HG02588 (cell line): ENCODE data around the gene LMO1.

Source experiments
- ATAC-seq: cut with Tn5 transposase; IDR thresholded peaks from one replicate; pipeline ENCODE4 v1.9.1; 2021; ENCODE audit warnings: mild to moderate bottlenecking, moderate library complexity; ENCODE audit not compliant: unreplicated experiment

LMO1 gene

DNA sequence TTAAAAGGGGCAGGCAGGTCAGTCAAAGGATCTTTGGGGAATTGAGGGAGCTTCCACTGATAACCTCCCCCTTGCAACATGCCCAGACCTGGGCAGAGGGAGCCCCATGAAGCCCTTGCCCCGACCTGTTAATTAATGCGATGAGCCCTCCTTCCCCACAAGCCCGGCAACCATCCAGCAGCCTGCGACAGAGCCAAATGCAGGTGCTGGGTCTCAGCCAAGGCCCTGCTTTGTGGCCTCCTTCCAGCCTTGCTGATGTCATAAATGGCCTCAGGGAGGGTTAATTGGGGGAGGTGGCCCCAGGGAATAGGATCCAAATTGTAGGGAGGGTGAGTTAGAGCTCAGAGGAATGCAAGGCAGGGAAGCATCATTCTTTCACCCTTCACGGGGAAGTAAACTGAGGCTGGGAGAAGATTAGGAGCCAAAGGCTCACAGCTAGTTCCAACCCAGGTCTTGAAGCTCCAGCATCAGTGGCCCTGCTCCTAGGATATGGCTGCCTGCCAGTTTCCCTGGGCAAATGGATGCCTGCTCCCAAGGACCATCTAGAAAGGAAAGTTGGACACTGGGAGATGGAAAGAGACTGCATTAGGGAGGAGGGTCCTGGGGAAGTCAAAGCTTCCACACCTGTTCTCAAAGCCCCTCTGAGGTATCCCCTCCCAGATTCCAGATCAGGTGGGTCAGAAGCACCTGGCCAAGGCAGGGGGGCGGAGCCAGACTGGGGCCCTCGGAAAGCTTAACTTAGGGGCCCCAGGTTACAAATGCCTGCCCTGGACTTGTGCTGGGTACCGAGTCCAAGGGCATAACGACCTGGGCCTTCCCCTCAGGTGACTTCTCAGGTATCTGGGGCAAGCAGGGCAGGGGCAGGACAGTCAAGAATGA, 34.1 kb downstream of the LMO1 start:
- ATAC-seq, result no peak

DNA sequence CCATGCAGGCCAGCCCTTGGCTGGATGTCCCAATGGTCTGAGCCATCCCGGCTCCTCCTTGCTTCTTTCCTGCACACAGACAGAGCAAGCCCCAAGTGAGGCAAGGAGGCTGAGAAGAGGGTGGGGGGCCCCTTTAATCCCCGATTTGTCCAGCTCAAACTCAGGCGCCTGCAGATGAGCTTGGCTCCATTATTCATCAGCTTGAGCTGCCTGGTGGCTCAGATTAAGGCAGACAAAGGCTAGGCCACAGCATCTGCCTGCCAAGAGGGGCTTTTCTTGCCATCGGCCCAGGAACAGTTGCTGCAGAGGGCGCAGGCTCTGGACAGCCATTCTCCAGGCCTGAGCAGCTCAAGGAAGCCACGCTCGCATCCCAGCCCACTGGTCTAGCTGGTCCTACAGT, 35.4 kb downstream of the LMO1 start:
- no peak for ATAC-seq

DNA sequence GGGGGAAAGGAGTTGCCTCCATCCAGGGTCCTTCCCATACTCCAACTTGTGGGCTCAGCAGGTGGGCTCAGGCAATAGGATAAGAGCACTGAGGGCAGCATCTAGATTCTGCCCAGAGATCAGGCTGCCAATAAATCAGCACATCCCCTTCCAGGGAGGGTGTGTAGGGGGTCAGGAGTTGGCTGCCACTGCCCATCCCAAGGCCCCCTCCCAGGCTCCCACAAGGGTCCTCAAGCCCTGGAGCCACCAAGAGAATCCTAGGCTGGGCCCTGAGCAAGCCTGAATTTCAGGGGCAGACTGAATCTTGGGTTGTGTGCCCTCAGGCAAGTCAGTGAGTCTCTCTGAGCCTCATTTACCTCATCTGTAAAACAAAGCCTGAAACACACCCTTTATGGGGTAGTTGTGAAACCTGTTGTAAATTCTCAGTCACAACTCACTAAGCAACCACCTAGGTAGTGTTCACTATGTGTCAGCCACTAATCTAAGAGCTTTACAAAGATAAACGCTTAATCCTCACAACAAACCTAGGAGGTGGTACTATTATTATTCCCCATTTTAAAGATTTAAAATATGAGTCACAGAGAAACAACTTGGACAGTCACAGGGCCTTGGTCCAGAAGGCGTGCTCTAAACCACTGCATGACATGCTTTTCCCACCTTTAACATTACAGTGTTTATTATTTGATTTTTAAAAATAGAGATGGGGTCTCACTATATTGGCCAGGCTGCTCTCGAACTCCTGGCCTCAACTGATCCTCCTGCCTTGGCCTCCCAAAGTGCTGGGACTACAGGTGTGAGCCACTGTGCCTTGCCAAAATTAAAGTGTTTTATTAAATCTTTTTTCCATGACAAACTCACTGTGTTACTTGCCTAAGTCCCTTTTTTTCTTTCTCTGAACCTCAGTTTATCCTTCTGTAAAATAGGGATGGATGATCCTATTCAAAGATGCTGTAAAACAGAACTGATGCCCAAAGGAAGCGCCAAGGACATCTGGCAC, 36.2 kb downstream of the LMO1 start:
- no peak for ATAC-seq

DNA sequence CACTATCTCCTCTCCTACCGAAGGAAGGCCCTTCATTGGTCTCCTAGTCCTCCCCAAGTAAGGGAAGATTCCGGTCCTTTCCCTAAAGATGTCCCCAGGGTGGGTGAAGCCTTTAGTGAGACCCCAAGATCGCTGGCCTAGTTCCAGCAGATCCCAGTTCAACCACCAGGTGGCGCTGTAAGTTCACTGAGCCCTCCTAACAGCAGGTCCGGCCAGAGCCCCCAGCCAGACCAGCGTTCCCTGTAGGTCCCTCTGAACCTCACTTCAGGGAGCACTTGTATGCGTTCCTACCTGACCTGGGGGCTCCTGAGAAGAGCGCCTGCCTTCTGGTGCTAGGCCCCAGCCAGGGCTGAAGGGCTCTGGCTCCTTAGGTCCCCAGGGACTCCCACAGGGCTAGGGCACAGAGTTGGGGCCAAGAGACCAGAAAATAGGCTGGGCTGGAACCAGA, 38.1 kb downstream of the LMO1 start:
- ATAC-seq, result peak; percentile 68

DNA sequence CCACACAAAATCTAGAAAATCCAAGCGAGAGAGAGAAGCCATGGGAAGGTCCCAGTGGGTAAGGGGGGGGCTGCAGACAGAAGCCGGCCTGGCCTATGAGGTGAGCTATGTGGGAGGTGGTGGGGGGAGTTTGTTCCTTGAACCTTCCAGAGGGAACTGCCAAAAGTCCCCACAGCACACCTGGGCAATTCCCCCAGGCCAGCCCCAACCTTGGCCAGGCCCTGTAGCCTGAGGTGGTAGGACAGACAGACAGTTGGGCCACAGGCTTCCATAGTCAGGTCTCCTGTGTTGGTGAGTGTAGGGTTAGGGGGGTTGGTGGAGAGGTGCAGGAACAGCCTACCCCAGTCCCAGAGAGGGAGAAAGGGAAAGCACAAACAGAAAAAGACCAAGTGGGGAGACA, 39.0 kb downstream of the LMO1 start:
- ATAC-seq, result no peak

DNA sequence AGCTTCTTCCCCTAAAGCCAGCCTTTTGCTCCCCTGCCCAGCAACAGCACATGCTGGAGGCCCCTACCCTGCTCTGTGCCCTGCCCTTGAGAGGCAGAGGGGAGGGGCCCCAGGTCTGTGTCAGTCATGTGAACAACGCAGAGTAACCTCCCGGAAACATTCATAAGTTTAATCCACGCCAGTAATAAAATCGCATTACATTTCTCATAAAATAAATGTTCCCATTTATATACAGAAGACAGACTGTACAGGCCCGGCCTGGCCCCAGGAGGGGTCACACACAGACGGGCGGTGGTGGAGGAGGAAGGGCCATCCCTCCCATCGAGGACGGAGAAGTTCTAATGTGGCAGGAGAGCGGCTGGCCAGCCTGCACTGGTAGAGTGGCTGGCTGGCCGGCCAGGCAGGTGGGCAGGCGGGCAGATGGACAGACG, 39.5 kb downstream of the LMO1 start:
- ATAC-seq, result no peak

DNA sequence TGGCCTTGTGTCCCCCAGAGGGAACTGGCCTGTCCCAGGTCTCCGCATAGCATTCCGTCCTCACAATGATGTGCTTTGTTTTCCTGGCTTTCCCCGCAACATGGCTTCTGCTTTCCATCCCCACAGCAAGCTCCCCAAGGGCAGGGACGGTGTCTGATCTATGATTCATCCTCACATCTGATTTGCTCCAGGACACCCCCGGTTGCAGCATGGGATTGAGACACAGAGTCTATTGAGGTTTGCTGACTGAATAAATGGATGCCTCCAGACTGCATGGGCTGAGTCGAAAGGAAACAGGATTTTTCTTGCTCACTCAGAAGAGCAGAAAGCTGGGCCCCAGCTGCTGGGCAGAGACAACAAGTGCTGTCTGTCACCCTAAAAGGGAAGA, 40.2 kb downstream of the LMO1 start:
- ATAC-seq, result no peak

DNA sequence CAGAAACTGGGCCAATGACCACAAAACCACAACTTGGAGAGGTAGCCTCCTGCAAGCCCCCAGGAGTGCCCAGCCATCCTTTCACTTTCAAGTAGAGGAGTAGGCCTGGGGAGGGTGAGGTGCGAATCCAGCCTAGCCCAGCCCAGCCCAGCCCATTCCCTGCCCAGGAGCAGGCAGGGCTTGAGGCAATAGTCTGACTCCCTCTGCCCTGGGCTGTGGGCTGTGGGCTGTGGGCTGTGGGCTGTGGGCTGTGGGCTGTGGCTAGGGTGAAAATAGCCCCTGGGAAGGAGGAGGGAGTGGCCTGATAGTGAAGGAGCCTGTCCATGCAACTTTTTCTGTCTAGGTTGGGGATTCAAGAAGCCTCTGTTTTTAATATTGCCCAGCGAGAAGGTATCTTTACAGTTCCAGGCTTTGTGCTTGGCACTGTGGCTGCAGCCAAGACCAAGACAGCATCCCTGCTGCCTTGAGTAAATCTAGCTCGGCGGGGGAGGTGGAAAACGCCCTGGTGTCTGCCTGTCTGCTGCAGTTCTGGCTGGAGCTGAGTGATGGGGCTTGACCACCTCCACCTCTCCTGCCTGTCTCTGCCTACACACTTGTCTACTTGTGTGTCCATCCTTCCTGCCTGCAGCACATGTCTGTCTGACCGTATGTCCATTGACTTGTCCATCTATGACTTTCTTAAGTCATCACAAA, 40.7 kb downstream of the LMO1 start:
- no peak for ATAC-seq

DNA sequence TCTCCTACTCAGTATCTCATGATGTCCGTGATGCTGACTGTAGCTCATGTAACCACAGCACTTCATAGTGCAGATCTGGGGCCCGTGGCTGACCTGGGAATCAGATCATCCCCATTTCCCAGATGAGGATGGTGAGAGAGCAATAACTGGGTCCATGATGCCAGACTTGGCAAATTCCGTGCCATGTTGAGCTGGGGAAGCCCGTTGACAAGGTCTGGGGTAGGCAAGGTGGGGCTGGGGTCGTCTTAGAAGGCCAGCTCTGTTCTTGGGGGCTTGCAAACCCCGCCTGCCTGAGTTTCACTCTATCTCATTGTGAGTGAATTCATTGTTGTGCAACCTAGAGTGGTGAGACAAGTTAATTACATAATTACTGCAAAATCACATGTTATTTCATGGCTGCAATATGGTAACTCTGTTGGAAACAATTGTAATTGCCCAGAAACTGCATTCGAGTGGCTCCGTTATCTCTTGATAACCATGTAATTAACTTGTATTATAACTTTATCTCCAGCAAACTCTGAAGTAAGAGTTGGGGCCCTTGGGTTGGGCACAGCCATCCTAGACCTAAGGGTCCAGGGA, 41.7 kb downstream of the LMO1 start:
- ATAC-seq, result no peak

DNA sequence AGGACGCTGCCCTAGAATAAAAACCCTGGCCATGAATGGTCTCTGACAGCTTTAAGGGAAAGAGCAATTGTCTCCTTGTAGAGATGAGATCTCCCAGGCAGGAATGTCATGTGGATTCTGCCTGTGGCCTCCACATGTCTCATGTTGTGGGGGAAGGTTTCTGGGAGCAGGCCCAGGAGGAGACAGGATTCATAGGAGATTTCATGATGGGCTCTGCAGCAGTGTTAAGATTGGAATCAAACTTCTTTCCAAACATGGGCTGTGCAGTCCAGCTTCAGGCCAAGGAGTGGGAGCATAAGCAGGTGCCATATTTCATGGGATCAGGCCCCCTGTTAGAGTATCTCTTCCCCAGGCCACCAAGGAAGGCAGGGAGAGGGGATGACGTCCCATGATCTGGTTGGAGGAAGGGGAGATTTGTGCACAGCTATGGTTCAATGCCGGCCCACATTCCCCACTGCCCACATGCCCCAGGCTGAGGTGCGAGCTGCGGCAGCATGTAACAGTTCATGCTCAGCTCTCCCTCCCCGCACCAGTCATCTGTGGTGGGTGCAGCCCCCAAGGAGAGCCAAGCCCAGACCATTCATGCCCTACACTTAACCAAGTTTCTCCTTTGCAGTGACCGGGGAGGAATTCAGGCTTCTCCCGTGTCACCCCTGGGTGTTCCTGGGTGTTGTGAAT, 42.5 kb downstream of the LMO1 start:
- ATAC-seq, result no peak

DNA sequence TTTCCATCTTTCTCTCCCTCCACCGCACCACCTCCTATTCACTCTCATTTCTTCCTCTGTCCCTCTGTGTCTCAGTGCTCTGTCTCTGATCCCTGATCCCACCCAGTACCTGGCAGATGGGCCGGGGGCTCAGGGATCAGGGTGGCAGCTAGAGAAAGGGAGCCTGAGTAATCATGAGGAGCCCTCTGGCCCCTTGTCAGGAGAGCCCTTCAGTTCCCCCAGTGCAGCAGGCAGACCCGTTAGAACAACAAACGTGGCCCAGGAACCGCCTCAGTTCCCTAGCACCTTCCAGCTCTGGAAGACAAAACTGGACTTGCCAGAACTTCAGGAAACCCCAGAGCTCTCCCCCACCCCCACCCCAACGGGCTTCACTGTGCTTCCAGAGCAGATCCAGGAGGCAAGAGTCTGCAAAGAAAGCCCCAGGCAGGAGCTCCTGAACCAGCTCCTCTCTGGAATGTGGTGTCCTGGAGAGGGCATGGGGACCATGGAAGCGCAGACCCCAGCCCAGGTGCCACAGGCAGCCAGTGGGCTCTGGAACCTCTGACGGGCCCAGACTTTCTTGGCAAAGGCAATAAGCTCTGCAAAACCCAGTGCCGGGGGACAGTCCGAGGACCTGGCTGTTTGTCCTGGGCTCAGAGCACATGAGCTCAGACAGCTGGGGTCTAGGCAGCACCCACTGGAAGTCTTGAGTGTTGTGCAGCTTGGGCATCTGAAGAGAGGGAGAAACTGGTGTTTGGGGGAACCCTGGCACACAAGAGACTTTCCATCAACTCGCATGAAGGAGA, 43.2 kb downstream of the LMO1 start:
- no peak for ATAC-seq

DNA sequence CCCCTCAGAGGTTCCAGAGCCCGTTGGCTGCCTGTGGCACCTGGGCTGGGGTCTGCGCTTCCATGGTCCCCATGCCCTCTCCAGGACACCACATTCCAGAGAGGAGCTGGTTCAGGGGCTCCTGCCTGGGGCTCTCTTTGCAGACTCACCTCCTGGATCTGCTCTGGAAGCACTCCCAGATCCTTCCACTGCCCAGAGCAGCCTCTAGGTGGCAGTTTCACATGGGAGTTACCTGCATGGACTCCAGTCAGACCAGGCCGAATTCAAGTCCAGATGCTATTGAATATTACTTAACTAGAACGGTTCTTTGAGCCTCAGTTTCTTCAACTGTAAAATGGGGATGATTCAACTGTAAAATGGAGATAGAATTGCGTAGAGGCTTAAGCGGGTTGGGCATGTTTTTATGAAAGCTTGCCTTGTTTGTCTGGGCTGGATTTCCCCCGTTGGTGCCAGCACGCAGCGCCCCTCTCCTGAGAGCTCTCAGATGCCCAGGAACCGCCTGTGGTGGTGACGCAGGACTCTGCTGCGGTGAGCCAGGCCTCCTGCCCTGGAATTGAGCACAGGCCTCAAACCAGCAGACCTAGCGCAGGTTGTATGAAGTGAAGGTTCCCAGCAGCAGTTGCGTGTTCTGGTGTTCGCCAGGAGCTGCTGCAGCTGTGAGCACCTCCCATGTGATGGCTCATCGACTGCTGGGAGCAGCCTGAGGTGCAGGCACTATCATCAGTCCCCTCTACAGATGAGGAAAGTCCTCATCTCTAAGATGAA, 44.2 kb downstream of the LMO1 start:
- no peak for ATAC-seq

DNA sequence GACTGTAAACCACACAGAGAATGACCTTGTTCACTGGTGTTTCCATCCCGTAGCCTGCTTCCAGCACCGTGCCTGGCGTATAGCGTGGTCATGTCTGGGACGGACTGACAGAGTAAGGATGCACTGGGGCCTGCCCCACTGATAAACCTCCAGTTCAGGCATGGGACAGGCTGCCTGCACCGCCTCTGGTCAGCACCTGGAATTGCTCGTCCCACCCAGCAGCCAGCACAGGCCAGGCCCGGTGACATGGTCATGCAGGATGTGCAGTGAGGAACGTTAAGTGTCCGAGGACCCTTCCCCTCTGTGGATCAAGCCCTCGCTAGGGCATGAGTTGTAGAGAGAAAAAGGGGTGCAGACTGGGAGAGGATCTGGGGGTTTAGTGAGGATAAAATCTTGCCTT, 44.8 kb downstream of the LMO1 start:
- ATAC-seq, result no peak

DNA sequence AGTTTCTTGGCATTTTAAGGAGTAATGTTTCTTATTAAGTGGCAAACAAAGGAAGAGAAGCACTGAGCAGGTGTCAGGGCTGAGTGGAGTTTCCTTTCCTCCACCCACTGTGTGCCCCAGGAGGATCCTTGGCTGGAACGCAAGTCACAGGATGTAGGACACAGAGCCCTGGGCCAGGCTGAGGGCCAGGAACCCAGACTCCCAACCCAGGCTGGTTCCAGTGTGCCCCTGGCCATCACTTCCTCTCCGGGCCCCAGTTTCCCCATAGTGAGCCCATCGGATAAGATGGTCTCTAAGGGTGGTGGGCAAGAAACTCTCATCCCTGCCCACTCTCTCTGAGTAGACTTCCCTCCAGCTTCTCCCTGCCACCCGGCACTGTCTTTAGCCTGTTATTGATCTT, 45.3 kb downstream of the LMO1 start:
- ATAC-seq, result no peak

DNA sequence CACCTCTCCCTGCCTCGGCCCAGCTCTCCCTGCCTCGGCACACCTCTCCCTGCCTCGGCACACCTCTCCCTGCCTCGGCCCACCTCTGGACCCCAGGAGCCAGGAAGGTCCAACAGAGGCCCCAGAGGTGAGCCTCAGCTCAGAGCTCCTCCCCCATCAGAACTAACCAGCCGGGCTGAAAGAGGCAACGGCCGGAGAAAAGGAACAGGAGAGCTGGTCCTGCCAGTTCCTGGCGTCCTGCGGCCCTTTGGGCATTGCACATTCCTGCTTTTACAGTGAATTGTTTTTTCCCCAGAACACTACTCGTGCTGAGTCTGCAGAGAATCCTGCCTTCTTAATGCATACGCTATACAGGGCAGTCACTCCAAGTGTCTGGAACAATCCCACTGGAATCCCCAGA, 45.8 kb downstream of the LMO1 start:
- no peak for ATAC-seq

DNA sequence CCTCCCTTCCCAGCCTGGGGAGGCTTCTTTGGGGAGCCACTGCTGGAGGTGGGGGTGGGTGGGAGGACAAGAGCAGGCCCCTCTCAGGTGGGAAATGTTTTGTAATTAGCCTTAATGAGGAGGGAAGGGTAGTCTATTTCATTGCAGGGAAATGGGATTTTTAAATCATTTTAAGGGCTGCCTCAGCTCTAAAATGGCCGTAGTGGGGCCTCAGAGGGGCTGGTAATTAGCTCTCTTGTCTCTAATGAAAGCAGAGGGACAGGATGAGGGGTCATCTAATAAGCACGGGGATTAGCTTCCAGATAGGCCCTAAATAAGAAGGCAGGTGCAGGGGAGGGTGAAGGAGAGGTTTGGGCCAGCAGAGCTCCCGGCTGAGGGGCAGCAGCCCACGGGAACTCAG, 46.5 kb downstream of the LMO1 start:
- ATAC-seq, result no peak

DNA sequence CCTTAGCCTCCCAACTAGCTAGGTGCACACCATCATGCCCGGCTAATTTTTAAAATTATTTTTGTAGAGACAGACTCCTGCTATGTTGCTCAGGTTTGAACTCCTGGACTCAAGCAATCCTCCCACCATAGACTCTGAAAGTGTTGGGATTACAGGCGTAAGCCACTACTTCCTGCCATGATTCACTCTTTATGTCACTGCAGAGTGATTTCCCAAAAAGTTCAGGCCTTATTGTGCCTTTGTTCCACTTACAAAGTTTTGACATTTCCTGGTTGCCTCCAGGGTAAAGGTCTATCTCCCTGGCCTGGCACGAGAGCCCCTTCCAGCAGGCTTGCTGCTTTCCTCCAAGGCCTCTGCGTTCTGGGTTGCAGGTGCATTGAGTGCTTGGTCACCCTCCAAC, 50.3 kb downstream of the LMO1 start:
- ATAC-seq, result no peak

DNA sequence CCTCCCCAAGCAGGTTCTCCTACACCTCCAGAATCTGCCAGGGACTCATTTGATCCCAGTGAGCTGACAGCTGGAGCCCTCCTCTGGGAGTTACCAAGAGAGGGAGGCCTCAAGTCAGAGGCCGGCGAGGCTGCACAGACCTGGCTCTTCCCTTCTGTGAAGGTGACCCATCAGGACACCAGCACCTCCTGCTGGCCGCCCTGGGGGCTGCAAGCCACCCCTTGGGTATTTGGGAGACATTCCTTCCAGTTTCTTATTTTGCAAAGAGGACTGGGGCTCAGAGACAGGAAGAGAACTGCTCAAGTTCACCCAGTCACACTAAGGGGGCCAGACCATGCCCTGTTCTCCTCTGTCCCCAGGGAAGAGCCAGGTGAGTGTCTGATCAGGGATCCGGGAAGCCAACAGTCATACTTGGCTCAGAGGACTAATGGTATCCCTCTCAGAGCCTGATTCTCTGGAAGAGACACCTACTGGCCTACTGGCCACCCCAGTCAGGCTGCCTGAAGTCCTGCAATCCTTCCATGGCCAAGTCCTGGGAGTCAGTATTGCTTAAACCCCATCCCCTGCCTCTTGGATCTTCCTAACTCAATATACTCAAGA, 54.4 kb downstream of the LMO1 start:
- ATAC-seq, result no peak
